Measurements from ENCODE around the gene LRRC59.

Gene LRRC59

DNA sequence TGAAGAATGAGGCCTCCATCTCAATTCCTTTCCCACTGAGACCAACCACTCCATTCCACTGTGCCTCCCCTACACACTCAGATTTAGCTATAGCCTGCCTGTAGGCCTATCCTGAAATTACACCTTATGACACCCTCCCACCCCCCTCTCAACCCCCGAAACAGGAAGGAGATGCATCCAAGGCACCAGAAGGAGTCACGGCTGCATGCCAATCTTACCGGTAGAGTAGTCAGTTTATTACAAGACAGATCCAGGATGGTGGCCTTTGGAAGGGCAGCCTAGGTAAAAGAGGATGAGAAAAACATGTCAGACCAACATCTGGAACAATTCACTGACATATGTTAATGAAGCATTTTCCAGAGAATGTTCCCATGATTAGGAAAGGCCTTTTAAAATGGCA lies 2.6 kb downstream of the LRRC59 start:
- H3K27ac ChIP-seq = no peak overlapping the region
- no peak for DNase-seq (ENCODE audit: low read depth, low spot score)
- TF ChIP-seq FOXP2 (optimal IDR thresholded peaks at IDR 0.05; ENCODE audit: control extremely low read depth, extremely low read length, insufficient read depth) (no peak), EZH2 (IDR thresholded peaks at IDR 0.05) (no peak), POLR2AphosphoS5 (IDR thresholded peaks at IDR 0.05; ENCODE audit: borderline replicate concordance, low read depth, low read length) (no peak)
- peaks cover 56% of the 10 kb centered on the region for H3K36me3 ChIP-seq (ENCODE audit: insufficient read depth, low read length)
- H3K4me3 ChIP-seq = no peak overlapping the region
- no peak overlapping the region for H3K9ac ChIP-seq (ENCODE audit: insufficient read length)
- H3K9me3 ChIP-seq (ENCODE audit: low read depth, low read length) = no peaks in the 10 kb centered on the region

DNA sequence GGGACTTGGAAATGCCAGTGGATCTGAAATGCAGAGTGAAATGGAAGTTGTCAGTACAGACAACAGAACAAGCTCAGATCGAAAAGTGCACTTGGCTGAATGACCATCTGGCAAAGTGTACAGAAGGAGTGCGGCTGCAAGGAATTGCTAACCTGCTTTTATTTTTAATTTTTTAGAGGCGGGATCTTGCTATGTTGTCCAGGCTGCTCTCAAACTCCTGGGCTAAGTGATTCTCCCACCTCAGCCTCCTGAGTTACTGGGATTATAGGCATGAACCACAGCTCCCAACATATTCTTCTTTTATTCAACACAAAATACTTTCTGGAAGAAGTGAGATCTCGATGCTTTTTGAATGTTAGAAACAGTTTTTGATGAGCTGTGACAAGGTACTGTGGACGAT lies 3.6 kb downstream of the LRRC59 start:
- H3K9ac ChIP-seq (ENCODE audit: insufficient read length) = no peak overlapping the region
- H3K36me3 ChIP-seq (ENCODE audit: insufficient read depth, low read length) = peaks cover 66% of the 10 kb centered on the region
- no peak overlapping the region for H3K27ac ChIP-seq
- H3K4me3 ChIP-seq = no peak overlapping the region
- DNase-seq (ENCODE audit: low read depth, low spot score) = no peak
- TF ChIP-seq EZH2 (IDR thresholded peaks at IDR 0.05) = no peak
- no peaks in the 10 kb centered on the region for H3K9me3 ChIP-seq (ENCODE audit: low read depth, low read length)

DNA sequence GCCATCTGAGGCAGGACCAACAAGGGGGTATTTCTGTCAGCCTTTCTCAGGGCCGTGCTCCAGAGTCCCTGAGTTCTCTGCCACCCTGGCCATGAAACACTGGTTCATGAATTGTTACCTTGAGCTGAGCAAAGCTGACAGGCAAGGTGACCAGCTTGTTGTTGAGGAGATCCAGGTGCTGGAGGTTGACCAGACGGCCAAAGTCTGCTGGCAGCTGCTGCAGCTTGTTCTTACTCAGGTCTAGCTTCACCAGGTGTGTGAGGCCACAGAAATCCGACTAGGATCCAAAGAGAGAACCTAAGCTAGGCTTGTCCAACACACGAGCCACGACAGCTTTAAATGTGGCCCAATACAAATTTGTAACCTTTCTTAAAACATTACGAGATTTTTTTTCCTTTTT lies 4.7 kb downstream of the LRRC59 start:
- Histone ChIP-seq H3K9me3 (ENCODE audit: low read depth, low read length) (no peaks in the 10 kb centered on the region), H3K36me3 (ENCODE audit: insufficient read depth, low read length) (peaks cover 77% of the 10 kb centered on the region), H3K4me3 (no peak overlapping the region), H3K27ac (no peak overlapping the region), H3K9ac (ENCODE audit: insufficient read length) (no peak overlapping the region)
- no peak for DNase-seq (ENCODE audit: low read depth, low spot score)
- TF ChIP-seq POLR2AphosphoS5 (IDR thresholded peaks at IDR 0.05; ENCODE audit: borderline replicate concordance, low read depth, low read length) (no peak), EZH2 (IDR thresholded peaks at IDR 0.05) (no peak), FOXP2 (optimal IDR thresholded peaks at IDR 0.05; ENCODE audit: control extremely low read depth, extremely low read length, insufficient read depth) (no peak)

DNA sequence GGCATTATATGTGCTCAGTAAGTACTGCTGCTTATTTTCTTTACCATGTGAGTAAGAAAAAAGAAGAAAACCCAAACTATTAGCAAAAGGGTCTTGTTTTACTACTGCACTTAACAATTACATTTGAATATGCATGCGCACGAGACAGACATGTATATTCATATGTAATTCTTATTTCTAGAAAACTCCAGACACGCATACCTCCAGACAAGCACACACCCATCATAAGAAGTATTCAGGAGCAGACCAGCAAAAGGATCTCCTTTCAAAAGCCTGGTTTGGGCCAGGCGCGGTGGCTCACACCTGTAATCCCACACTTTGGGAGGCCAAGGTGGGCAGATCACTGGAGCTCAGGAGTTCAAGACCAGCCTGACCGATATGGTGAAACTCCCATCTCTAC lies 7.8 kb downstream of the LRRC59 start:
- no peak overlapping the region for H3K4me3 ChIP-seq
- H3K36me3 ChIP-seq (ENCODE audit: insufficient read depth, low read length) = peaks cover 98% of the 10 kb centered on the region
- DNase-seq (ENCODE audit: low read depth, low spot score) = no peak
- no peak for TF ChIP-seq POLR2AphosphoS5 (IDR thresholded peaks at IDR 0.05; ENCODE audit: borderline replicate concordance, low read depth, low read length)
- no peak for TF ChIP-seq EZH2 (IDR thresholded peaks at IDR 0.05)
- TF ChIP-seq FOXP2 (optimal IDR thresholded peaks at IDR 0.05; ENCODE audit: control extremely low read depth, extremely low read length, insufficient read depth) = no peak
- no peak overlapping the region for H3K9ac ChIP-seq (ENCODE audit: insufficient read length)
- no peaks in the 10 kb centered on the region for H3K9me3 ChIP-seq (ENCODE audit: low read depth, low read length)
- no peak overlapping the region for H3K27ac ChIP-seq

DNA sequence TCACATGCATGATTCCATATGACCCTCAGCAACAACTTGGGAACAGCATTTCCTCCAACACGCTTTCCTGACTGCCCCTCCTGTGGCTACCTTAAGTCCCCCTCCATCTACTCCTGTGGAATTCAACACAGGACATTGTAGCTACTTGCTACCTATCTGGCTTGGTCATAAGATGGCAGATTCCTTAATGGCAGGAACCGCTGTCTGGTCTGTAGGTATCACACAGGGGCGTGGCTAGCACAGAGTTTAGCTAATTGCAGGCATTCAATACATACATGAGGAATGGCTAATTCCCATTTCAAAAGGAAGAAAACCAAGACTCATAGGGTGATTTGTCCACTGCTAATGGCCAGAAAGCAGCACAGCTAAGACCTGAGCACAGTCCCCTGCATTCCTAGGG lies 8.6 kb downstream of the LRRC59 start:
- no peak for TF ChIP-seq POLR2AphosphoS5 (IDR thresholded peaks at IDR 0.05; ENCODE audit: borderline replicate concordance, low read depth, low read length)
- TF ChIP-seq EZH2 (IDR thresholded peaks at IDR 0.05) = no peak
- no peak for TF ChIP-seq FOXP2 (optimal IDR thresholded peaks at IDR 0.05; ENCODE audit: control extremely low read depth, extremely low read length, insufficient read depth)
- H3K4me3 ChIP-seq = no peak overlapping the region
- H3K9me3 ChIP-seq (ENCODE audit: low read depth, low read length) = no peaks in the 10 kb centered on the region
- no peak overlapping the region for H3K9ac ChIP-seq (ENCODE audit: insufficient read length)
- DNase-seq (ENCODE audit: low read depth, low spot score) = no peak
- no peak overlapping the region for H3K27ac ChIP-seq
- H3K36me3 ChIP-seq (ENCODE audit: insufficient read depth, low read length) = peaks cover 96% of the 10 kb centered on the region

DNA sequence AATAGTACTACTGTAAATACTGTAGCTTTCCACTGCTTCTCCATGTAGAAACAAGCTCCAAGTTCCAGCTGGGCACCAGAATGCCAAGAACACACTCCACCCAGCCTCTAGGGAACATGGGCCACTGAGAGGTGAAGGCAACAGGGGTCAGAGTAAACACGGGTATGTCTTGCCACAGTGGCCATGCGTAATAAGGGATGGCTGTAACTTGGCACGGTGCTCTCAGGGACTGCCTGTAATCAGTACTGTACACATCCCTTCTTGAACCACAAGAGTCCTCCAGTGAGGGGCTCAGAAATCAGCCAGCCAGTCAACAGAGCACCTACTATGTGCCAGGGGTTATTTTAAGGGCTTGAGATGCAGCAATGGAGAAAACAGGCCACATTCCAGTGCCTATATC lies 10.8 kb downstream of the LRRC59 start:
- Histone ChIP-seq H3K9me3 (ENCODE audit: low read depth, low read length) (no peaks in the 10 kb centered on the region), H3K4me3 (no peak overlapping the region), H3K27ac (no peak overlapping the region), H3K9ac (ENCODE audit: insufficient read length) (no peak overlapping the region), H3K36me3 (ENCODE audit: insufficient read depth, low read length) (peaks cover 96% of the 10 kb centered on the region)
- no peak for DNase-seq (ENCODE audit: low read depth, low spot score)
- no peak for TF ChIP-seq FOXP2 (optimal IDR thresholded peaks at IDR 0.05; ENCODE audit: control extremely low read depth, extremely low read length, insufficient read depth)
- TF ChIP-seq POLR2AphosphoS5 (IDR thresholded peaks at IDR 0.05; ENCODE audit: borderline replicate concordance, low read depth, low read length) = no peak
- TF ChIP-seq EZH2 (IDR thresholded peaks at IDR 0.05) = no peak

DNA sequence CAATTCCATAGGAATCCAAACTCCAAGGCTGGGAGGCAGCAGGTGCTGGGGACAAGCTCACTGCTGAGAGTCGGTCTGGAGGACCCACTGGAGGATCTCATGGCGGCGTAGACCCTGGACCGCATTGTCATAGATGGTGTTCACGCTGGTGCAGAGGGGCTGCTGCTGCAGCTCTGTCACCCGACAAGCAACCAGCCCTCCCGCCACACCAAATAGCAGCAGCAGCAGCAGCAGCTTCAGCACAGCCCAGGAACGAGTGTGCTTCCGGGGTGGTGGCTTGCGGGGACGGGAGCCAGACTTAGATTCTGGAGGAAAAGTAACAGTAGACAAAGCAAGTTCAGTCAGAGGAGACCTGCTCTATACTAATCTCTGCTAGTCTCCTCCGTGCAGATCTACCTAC lies 14.4 kb downstream of the LRRC59 start:
- TF ChIP-seq FOXP2 (optimal IDR thresholded peaks at IDR 0.05; ENCODE audit: control extremely low read depth, extremely low read length, insufficient read depth) (no peak), POLR2AphosphoS5 (IDR thresholded peaks at IDR 0.05; ENCODE audit: borderline replicate concordance, low read depth, low read length) (no peak), EZH2 (IDR thresholded peaks at IDR 0.05) (no peak)
- Histone ChIP-seq H3K36me3 (ENCODE audit: insufficient read depth, low read length) (peaks cover 94% of the 10 kb centered on the region), H3K27ac (no peak overlapping the region), H3K9me3 (ENCODE audit: low read depth, low read length) (no peaks in the 10 kb centered on the region), H3K9ac (ENCODE audit: insufficient read length) (no peak overlapping the region), H3K4me3 (no peak overlapping the region)
- DNase-seq (ENCODE audit: low read depth, low spot score) = no peak

DNA sequence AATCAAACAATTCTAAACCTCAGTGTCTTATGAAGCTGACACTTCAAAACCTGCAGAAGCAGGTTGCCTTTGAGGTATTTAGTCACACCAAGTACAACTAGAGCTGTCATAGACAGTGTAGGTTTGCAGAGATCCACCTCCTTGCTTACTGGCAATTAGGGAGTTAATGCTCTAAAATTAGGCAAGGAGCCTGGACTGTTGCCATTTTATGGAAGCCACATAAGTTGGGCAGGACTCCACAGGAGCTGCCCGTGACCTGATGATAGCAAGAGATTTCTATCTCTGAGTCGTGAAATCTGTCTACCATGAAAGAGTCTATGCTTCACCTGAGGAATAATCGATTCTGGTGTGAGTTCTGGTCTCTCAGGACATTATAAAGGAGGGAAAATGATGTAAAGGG lies 15.4 kb downstream of the LRRC59 start:
- H3K36me3 ChIP-seq (ENCODE audit: insufficient read depth, low read length) = peaks cover 83% of the 10 kb centered on the region
- H3K4me3 ChIP-seq = no peak overlapping the region
- no peak for TF ChIP-seq FOXP2 (optimal IDR thresholded peaks at IDR 0.05; ENCODE audit: control extremely low read depth, extremely low read length, insufficient read depth)
- no peak overlapping the region for H3K27ac ChIP-seq
- no peak for DNase-seq (ENCODE audit: low read depth, low spot score)
- H3K9ac ChIP-seq (ENCODE audit: insufficient read length) = no peak overlapping the region
- H3K9me3 ChIP-seq (ENCODE audit: low read depth, low read length) = no peaks in the 10 kb centered on the region

DNA sequence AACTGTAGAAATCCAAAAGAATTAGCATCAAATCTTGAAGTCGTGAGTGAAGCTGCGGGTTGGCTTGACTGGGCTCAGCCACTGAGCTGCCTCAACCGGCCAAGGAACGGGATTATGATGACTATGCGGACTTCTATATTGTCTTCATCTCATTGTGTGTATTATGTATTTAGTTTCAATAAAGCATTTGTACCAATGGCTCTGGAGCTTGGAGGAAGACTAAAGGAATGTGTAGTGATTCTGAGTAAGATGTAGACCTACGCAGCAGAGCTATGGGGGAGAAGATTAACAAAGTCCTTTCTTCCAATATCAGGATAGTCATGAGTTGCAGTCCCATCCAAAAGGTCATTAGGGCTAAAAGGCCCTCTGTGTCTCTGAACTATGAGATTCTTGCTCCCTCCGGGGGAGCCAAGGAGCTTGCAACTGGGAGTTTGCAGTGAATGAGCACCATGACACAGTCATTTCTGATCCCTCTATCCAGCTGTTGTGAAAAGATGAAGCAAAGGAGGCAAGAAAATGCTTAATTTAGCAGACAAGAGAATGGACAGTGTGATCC lies 16.0 kb downstream of the LRRC59 start:
- H3K4me3 ChIP-seq = no peak overlapping the region

More for the DNA sequence above, 16.0 kb downstream of the LRRC59 start:
- peaks cover 78% of the 10 kb centered on the region for H3K36me3 ChIP-seq (ENCODE audit: insufficient read depth, low read length)
- no peak overlapping the region for H3K9ac ChIP-seq (ENCODE audit: insufficient read length)
- no peak overlapping the region for H3K27ac ChIP-seq
- TF ChIP-seq EZH2 (IDR thresholded peaks at IDR 0.05) = no peak
- no peak for TF ChIP-seq POLR2AphosphoS5 (IDR thresholded peaks at IDR 0.05; ENCODE audit: borderline replicate concordance, low read depth, low read length)
- H3K9me3 ChIP-seq (ENCODE audit: low read depth, low read length) = no peaks in the 10 kb centered on the region
- DNase-seq (ENCODE audit: low read depth, low spot score) = no peak
